Liver (tissue), 9 donors: ENCODE measurements around the gene DHX15. TPM values are rescaled to one million over a fixed set of nuclear protein-coding genes. Genes with fewer than 3 reads are reported as not detected.

Experiments
- DNase-seq: peaks from one replicate; pipeline ENCODE4 v3.0.0-alpha.2; 2017; ENCODE audit warnings: low spot score
- H3K27ac ChIP-seq, 2 donors: one replicate each; pipeline ENCODE4 v1.7.0; 2013; ENCODE audit warnings: inconsistent platforms in 2 of 2, low read length in 2 of 2, control low read depth in 1 of 2, low read depth in 1 of 2, mild to moderate bottlenecking in 1 of 2
- H3K27me3 ChIP-seq, 4 donors: one replicate each; pipeline versions ENCODE4 v1.6.1 to v1.7.0; 2013; ENCODE audit warnings: low read length in 3 of 4, inconsistent platforms in 1 of 4, mild to moderate bottlenecking in 1 of 4, moderate library complexity in 1 of 4; ENCODE audit not compliant: control insufficient read depth in 4 of 4, insufficient read depth in 4 of 4
- H3K36me3 ChIP-seq, 4 donors: one replicate each; pipeline versions ENCODE4 v1.6.1 to v1.7.0; 2013; ENCODE audit warnings: low read length in 3 of 4, mild to moderate bottlenecking in 3 of 4, low read depth in 1 of 4, moderate library complexity in 1 of 4; ENCODE audit not compliant: control insufficient read depth in 4 of 4, insufficient read depth in 3 of 4
- H3K4me1 ChIP-seq, 4 donors: one replicate each; pipeline versions ENCODE4 v1.6.1 to v1.7.0; 2013; ENCODE audit warnings: low read length in 3 of 4, mild to moderate bottlenecking in 3 of 4, moderate library complexity in 1 of 4; ENCODE audit not compliant: control insufficient read depth in 4 of 4, insufficient read depth in 4 of 4
- H3K4me3 ChIP-seq, 3 donors: one replicate each; pipeline versions ENCODE4 v1.6.1 to v1.7.0; 2013; ENCODE audit warnings: low read length in 3 of 3, control low read depth in 1 of 3, low read depth in 1 of 3, mild to moderate bottlenecking in 1 of 3
- H3K9ac ChIP-seq, 2 donors: one replicate each; pipeline ENCODE4 v1.7.0; 2013; ENCODE audit warnings: low read length in 2 of 2, mild to moderate bottlenecking in 2 of 2, moderate library complexity in 2 of 2, control low read depth in 1 of 2, low read depth in 1 of 2
- H3K9me3 ChIP-seq, 4 donors: one replicate each; pipeline versions ENCODE4 v1.6.1 to v1.7.0; 2013; ENCODE audit warnings: low read length in 3 of 4; ENCODE audit not compliant: control insufficient read depth in 4 of 4
- EGR1 ChIP-seq, 2 donors: IDR thresholded peaks; 2 replicates each; pipeline ENCODE4 v1.6.1; 2016 to 2018; ENCODE audit warnings: antibody characterized with exemption in 2 of 2, low read depth in 2 of 2
- FOXA1 ChIP-seq: IDR thresholded peaks from 2 replicates; pipeline ENCODE4 v1.6.1; 2016; ENCODE audit warnings: antibody characterized with exemption
- FOXA2 ChIP-seq: IDR thresholded peaks from 2 replicates; pipeline ENCODE4 v1.6.1; 2016; ENCODE audit warnings: antibody characterized with exemption
- GABPA ChIP-seq, 2 donors: IDR thresholded peaks in 1 of 2; conservative IDR thresholded peaks in 1 of 2; 2 replicates each; pipeline ENCODE4 v1.6.1; 2016; ENCODE audit warnings: antibody characterized with exemption in 2 of 2, mild to moderate bottlenecking in 1 of 2, moderate library complexity in 1 of 2
- HNF4A ChIP-seq, 2 donors: conservative IDR thresholded peaks; 2 replicates each; pipeline ENCODE4 v1.6.1; 2016; ENCODE audit warnings: antibody characterized with exemption in 2 of 2, mild to moderate bottlenecking in 2 of 2
- HNF4G ChIP-seq: IDR thresholded peaks from 2 replicates; pipeline ENCODE4 v1.6.1; 2016; ENCODE audit warnings: antibody characterized with exemption
- JUND ChIP-seq, 2 donors: IDR thresholded peaks; 2 replicates each; pipeline ENCODE4 v1.6.1; 2016; ENCODE audit warnings: antibody characterized with exemption in 2 of 2
- NR2F2 ChIP-seq: IDR thresholded peaks from 2 replicates; pipeline ENCODE4 v1.6.1; 2016; ENCODE audit warnings: antibody characterized with exemption
- RAD21 ChIP-seq, 2 donors: IDR thresholded peaks; 2 replicates each; pipeline ENCODE4 v1.6.1; 2016; ENCODE audit warnings: antibody characterized with exemption in 2 of 2, mild to moderate bottlenecking in 2 of 2
- RXRA ChIP-seq, 2 donors: IDR thresholded peaks; 2 replicates each; pipeline ENCODE4 v1.6.1; 2017 to 2018; ENCODE audit warnings: antibody characterized with exemption in 2 of 2, mild to moderate bottlenecking in 1 of 2
- SP1 ChIP-seq: IDR thresholded peaks from 2 replicates; pipeline ENCODE4 v1.6.1; 2018; ENCODE audit warnings: antibody characterized with exemption, mild to moderate bottlenecking
- TAF1 ChIP-seq: conservative IDR thresholded peaks from 2 replicates; pipeline ENCODE4 v1.6.1; 2016; ENCODE audit warnings: antibody characterized with exemption, mild to moderate bottlenecking
- YY1 ChIP-seq: IDR thresholded peaks from 2 replicates; pipeline ENCODE4 v1.6.1; 2016; ENCODE audit warnings: antibody characterized with exemption, mild to moderate bottlenecking
- polyA plus RNA-seq, 2 donors: library from polyadenylated mRNA; stranded (reverse) in 1 of 2; unstranded in 1 of 2; fragments of 200-250 nt in 1 of 2; fragments of >200 nt in 1 of 2; fragmentation: Nextera tagmentation in 1 of 2; extraction: Ambion mirVana in 1 of 2; gene quantifications; one replicate each; pipeline versions ENCODE4 v1.2.1 to v1.2.3, GENCODE V29; 2013 to 2015
- total RNA-seq, 2 donors: library from RNA; depleted of rRNA; stranded (reverse); fragments of >200 nt; gene quantifications; one replicate each; pipeline ENCODE4 v1.2.3, GENCODE V29; 2014
- TF ChIP-seq, protein P1 (sequence below): IDR thresholded peaks from 2 replicates; pipeline ENCODE4 v1.6.1; 2016; ENCODE audit warnings: antibody characterized with exemption
- TF ChIP-seq, protein P2 (sequence below): fragments of 150-350 bp; IDR thresholded peaks from 2 replicates; pipeline ENCODE4 v1.5.1; 2017; ENCODE audit warnings: improper control_type of control experiment, low read depth, low read length; ENCODE audit not compliant: missing input control
- TF ChIP-seq, protein P3 (sequence below): IDR thresholded peaks from 2 replicates; pipeline ENCODE4 v1.6.1; 2016; ENCODE audit warnings: antibody characterized with exemption
- TF ChIP-seq, protein P4 (sequence below): IDR thresholded peaks from 2 replicates; pipeline ENCODE4 v1.6.1; 2016; ENCODE audit warnings: antibody characterized with exemption, mild to moderate bottlenecking
- TF ChIP-seq, protein P5 (sequence below): IDR thresholded peaks from 2 replicates; pipeline ENCODE4 v1.6.1; 2016; ENCODE audit warnings: antibody characterized with exemption
- donor health status: healthy.
- donor health status: healthy.
- donor health status: healthy.
- donor health status: healthy.
- donor health status: healthy.

DHX15 gene
- total and polyA plus RNA-seq, 4 donors = 25.2 to 80.9 (median 51.5) TPM

DNA sequence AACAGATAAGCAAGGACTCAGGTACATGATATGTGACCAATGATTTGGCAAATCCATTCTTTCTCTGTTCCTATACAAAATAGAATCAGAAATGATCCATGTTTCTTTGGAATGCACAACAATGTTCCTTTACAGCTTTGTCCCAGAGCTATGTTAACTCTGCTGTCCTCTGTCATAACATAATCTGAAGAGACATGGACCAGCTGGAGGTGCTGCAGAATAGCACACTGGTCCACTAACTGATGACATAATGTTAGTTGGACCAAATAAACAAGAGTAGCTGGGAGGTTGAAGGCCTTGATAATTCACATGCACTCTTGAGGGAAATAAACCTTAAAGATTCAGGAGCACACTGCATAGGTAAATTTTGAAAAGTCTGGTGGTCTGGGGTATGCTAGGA is 23.0 kb upstream of the DHX15 start:
- H3K4me1 ChIP-seq = no peaks in the 10 kb centered on the region
- H3K27ac ChIP-seq = no peak overlapping the region
- TF ChIP-seq EGR1 (IDR thresholded peaks at IDR 0.05; ENCODE audit: low read depth in 2 of 2) (no peak), JUND (IDR thresholded peaks at IDR 0.05) (no peak), FOXA1 (no peak), RAD21 (IDR thresholded peaks at IDR 0.05) (no peak), YY1 (no peak), GABPA (IDR thresholded peaks at IDR 0.05 in 1 of 2, conservative IDR thresholded peaks at IDR 0.05 in 1 of 2) (no peak), SP1 (no peak), HNF4A (conservative IDR thresholded peaks at IDR 0.05) (no peak), NR2F2 (no peak), RXRA (IDR thresholded peaks at IDR 0.05) (no peak), TAF1 (no peak), FOXA2 (no peak)
- TF ChIP-seq, protein P1, sequence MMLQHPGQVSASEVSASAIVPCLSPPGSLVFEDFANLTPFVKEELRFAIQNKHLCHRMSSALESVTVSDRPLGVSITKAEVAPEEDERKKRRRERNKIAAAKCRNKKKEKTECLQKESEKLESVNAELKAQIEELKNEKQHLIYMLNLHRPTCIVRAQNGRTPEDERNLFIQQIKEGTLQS = no peak
- TF ChIP-seq, protein P2, sequence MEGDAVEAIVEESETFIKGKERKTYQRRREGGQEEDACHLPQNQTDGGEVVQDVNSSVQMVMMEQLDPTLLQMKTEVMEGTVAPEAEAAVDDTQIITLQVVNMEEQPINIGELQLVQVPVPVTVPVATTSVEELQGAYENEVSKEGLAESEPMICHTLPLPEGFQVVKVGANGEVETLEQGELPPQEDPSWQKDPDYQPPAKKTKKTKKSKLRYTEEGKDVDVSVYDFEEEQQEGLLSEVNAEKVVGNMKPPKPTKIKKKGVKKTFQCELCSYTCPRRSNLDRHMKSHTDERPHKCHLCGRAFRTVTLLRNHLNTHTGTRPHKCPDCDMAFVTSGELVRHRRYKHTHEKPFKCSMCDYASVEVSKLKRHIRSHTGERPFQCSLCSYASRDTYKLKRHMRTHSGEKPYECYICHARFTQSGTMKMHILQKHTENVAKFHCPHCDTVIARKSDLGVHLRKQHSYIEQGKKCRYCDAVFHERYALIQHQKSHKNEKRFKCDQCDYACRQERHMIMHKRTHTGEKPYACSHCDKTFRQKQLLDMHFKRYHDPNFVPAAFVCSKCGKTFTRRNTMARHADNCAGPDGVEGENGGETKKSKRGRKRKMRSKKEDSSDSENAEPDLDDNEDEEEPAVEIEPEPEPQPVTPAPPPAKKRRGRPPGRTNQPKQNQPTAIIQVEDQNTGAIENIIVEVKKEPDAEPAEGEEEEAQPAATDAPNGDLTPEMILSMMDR = no peak
- TF ChIP-seq, protein P3, sequence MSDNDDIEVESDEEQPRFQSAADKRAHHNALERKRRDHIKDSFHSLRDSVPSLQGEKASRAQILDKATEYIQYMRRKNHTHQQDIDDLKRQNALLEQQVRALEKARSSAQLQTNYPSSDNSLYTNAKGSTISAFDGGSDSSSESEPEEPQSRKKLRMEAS = no peak
- TF ChIP-seq, protein P4, sequence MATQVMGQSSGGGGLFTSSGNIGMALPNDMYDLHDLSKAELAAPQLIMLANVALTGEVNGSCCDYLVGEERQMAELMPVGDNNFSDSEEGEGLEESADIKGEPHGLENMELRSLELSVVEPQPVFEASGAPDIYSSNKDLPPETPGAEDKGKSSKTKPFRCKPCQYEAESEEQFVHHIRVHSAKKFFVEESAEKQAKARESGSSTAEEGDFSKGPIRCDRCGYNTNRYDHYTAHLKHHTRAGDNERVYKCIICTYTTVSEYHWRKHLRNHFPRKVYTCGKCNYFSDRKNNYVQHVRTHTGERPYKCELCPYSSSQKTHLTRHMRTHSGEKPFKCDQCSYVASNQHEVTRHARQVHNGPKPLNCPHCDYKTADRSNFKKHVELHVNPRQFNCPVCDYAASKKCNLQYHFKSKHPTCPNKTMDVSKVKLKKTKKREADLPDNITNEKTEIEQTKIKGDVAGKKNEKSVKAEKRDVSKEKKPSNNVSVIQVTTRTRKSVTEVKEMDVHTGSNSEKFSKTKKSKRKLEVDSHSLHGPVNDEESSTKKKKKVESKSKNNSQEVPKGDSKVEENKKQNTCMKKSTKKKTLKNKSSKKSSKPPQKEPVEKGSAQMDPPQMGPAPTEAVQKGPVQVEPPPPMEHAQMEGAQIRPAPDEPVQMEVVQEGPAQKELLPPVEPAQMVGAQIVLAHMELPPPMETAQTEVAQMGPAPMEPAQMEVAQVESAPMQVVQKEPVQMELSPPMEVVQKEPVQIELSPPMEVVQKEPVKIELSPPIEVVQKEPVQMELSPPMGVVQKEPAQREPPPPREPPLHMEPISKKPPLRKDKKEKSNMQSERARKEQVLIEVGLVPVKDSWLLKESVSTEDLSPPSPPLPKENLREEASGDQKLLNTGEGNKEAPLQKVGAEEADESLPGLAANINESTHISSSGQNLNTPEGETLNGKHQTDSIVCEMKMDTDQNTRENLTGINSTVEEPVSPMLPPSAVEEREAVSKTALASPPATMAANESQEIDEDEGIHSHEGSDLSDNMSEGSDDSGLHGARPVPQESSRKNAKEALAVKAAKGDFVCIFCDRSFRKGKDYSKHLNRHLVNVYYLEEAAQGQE = no peak
- TF ChIP-seq, protein P5, sequence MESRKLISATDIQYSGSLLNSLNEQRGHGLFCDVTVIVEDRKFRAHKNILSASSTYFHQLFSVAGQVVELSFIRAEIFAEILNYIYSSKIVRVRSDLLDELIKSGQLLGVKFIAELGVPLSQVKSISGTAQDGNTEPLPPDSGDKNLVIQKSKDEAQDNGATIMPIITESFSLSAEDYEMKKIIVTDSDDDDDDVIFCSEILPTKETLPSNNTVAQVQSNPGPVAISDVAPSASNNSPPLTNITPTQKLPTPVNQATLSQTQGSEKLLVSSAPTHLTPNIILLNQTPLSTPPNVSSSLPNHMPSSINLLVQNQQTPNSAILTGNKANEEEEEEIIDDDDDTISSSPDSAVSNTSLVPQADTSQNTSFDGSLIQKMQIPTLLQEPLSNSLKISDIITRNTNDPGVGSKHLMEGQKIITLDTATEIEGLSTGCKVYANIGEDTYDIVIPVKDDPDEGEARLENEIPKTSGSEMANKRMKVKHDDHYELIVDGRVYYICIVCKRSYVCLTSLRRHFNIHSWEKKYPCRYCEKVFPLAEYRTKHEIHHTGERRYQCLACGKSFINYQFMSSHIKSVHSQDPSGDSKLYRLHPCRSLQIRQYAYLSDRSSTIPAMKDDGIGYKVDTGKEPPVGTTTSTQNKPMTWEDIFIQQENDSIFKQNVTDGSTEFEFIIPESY = no peak
- H3K4me3 ChIP-seq = no peak overlapping the region
- H3K27me3 ChIP-seq = no peaks in the 10 kb centered on the region
- H3K36me3 ChIP-seq = no peaks in the 10 kb centered on the region
- no peak for DNase-seq
- no peaks in the 10 kb centered on the region for H3K9me3 ChIP-seq
- H3K9ac ChIP-seq = no peak overlapping the region

DNA sequence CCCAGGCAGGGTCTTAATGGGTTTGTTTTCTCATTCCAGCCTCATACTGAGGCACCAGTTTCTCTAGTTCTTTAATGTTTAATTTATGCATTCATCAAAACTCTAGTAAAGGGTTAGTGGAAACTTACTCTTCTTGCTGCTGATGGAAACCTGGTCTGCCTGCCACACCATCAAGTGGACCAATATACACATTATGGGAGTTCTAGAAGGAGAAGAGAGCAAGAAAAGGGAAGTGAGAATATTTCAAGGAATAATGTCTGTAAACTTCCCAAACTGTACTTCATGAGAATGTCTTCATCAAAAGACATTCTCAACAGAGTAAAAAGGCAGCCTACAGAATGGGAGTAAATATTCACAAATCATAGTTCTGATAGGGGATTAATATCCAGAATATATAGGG is 20.9 kb upstream of the DHX15 start:
- Histone ChIP-seq H3K4me1 (no peaks in the 10 kb centered on the region), H3K9me3 (no peaks in the 10 kb centered on the region), H3K36me3 (no peaks in the 10 kb centered on the region), H3K4me3 (no peak overlapping the region), H3K9ac (no peak overlapping the region), H3K27ac (no peak overlapping the region), H3K27me3 (no peaks in the 10 kb centered on the region)
- no peak for DNase-seq
- TF ChIP-seq GABPA (IDR thresholded peaks at IDR 0.05 in 1 of 2, conservative IDR thresholded peaks at IDR 0.05 in 1 of 2) = no peak
- TF ChIP-seq, protein P1 = no peak
- TF ChIP-seq SP1 = no peak
- no peak for TF ChIP-seq EGR1 (IDR thresholded peaks at IDR 0.05; ENCODE audit: low read depth in 2 of 2)
- no peak for TF ChIP-seq HNF4G
- TF ChIP-seq JUND (IDR thresholded peaks at IDR 0.05) = no peak
- TF ChIP-seq HNF4A (conservative IDR thresholded peaks at IDR 0.05) = no peak
- TF ChIP-seq, protein P3 = no peak
- no peak for TF ChIP-seq RXRA (IDR thresholded peaks at IDR 0.05)
- no peak for TF ChIP-seq FOXA2
- TF ChIP-seq, protein P4 = no peak
- no peak for TF ChIP-seq TAF1
